Liver (tissue), 9 donors: ENCODE data around the gene AFAP1. TPM values are rescaled to one million over a fixed set of nuclear protein-coding genes. Genes with fewer than 3 reads are reported as not detected.

ENCODE experiments used
- DNase-seq: peaks from one replicate; pipeline ENCODE4 v3.0.0-alpha.2; 2017; ENCODE audit warnings: low spot score
- H3K27ac ChIP-seq, 2 donors: one replicate each; pipeline ENCODE4 v1.7.0; 2013; ENCODE audit warnings: inconsistent platforms in 2 of 2, low read length in 2 of 2, control low read depth in 1 of 2, low read depth in 1 of 2, mild to moderate bottlenecking in 1 of 2
- H3K27me3 ChIP-seq, 4 donors: one replicate each; pipeline versions ENCODE4 v1.6.1 to v1.7.0; 2013; ENCODE audit warnings: low read length in 3 of 4, inconsistent platforms in 1 of 4, mild to moderate bottlenecking in 1 of 4, moderate library complexity in 1 of 4; ENCODE audit not compliant: control insufficient read depth in 4 of 4, insufficient read depth in 4 of 4
- H3K36me3 ChIP-seq, 4 donors: one replicate each; pipeline versions ENCODE4 v1.6.1 to v1.7.0; 2013; ENCODE audit warnings: low read length in 3 of 4, mild to moderate bottlenecking in 3 of 4, low read depth in 1 of 4, moderate library complexity in 1 of 4; ENCODE audit not compliant: control insufficient read depth in 4 of 4, insufficient read depth in 3 of 4
- H3K4me1 ChIP-seq, 4 donors: one replicate each; pipeline versions ENCODE4 v1.6.1 to v1.7.0; 2013; ENCODE audit warnings: low read length in 3 of 4, mild to moderate bottlenecking in 3 of 4, moderate library complexity in 1 of 4; ENCODE audit not compliant: control insufficient read depth in 4 of 4, insufficient read depth in 4 of 4
- H3K4me3 ChIP-seq, 3 donors: one replicate each; pipeline versions ENCODE4 v1.6.1 to v1.7.0; 2013; ENCODE audit warnings: low read length in 3 of 3, control low read depth in 1 of 3, low read depth in 1 of 3, mild to moderate bottlenecking in 1 of 3
- H3K9ac ChIP-seq, 2 donors: one replicate each; pipeline ENCODE4 v1.7.0; 2013; ENCODE audit warnings: low read length in 2 of 2, mild to moderate bottlenecking in 2 of 2, moderate library complexity in 2 of 2, control low read depth in 1 of 2, low read depth in 1 of 2
- H3K9me3 ChIP-seq, 4 donors: one replicate each; pipeline versions ENCODE4 v1.6.1 to v1.7.0; 2013; ENCODE audit warnings: low read length in 3 of 4; ENCODE audit not compliant: control insufficient read depth in 4 of 4
- ATF3 ChIP-seq: IDR thresholded peaks from 2 replicates; pipeline ENCODE4 v1.6.1; 2016; ENCODE audit warnings: antibody characterized with exemption
- EGR1 ChIP-seq, 2 donors: IDR thresholded peaks; 2 replicates each; pipeline ENCODE4 v1.6.1; 2016 to 2018; ENCODE audit warnings: antibody characterized with exemption in 2 of 2, low read depth in 2 of 2
- GABPA ChIP-seq, 2 donors: IDR thresholded peaks in 1 of 2; conservative IDR thresholded peaks in 1 of 2; 2 replicates each; pipeline ENCODE4 v1.6.1; 2016; ENCODE audit warnings: antibody characterized with exemption in 2 of 2, mild to moderate bottlenecking in 1 of 2, moderate library complexity in 1 of 2
- HNF4A ChIP-seq, 2 donors: conservative IDR thresholded peaks; 2 replicates each; pipeline ENCODE4 v1.6.1; 2016; ENCODE audit warnings: antibody characterized with exemption in 2 of 2, mild to moderate bottlenecking in 2 of 2
- HNF4G ChIP-seq: IDR thresholded peaks from 2 replicates; pipeline ENCODE4 v1.6.1; 2016; ENCODE audit warnings: antibody characterized with exemption
- JUND ChIP-seq, 2 donors: IDR thresholded peaks; 2 replicates each; pipeline ENCODE4 v1.6.1; 2016; ENCODE audit warnings: antibody characterized with exemption in 2 of 2
- RAD21 ChIP-seq, 2 donors: IDR thresholded peaks; 2 replicates each; pipeline ENCODE4 v1.6.1; 2016; ENCODE audit warnings: antibody characterized with exemption in 2 of 2, mild to moderate bottlenecking in 2 of 2
- REST ChIP-seq: IDR thresholded peaks from 2 replicates; pipeline ENCODE4 v1.6.1; 2016; ENCODE audit warnings: antibody characterized with exemption, mild to moderate bottlenecking
- RXRA ChIP-seq, 2 donors: IDR thresholded peaks; 2 replicates each; pipeline ENCODE4 v1.6.1; 2017 to 2018; ENCODE audit warnings: antibody characterized with exemption in 2 of 2, mild to moderate bottlenecking in 1 of 2
- TAF1 ChIP-seq: conservative IDR thresholded peaks from 2 replicates; pipeline ENCODE4 v1.6.1; 2016; ENCODE audit warnings: antibody characterized with exemption, mild to moderate bottlenecking
- YY1 ChIP-seq: IDR thresholded peaks from 2 replicates; pipeline ENCODE4 v1.6.1; 2016; ENCODE audit warnings: antibody characterized with exemption, mild to moderate bottlenecking
- ZBTB33 ChIP-seq: IDR thresholded peaks from 2 replicates; pipeline ENCODE4 v1.6.1; 2016; ENCODE audit warnings: antibody characterized with exemption
- WGBS: extraction: QIAGEN DNeasy Blood & Tissue Kit; methylation state at CpG from one replicate; pipeline ENCODE4 v1.1.7; 2013; 5-methylcytosine and 5-hydroxymethylcytosine counted together
- polyA plus RNA-seq, 2 donors: library from polyadenylated mRNA; stranded (reverse) in 1 of 2; unstranded in 1 of 2; fragments of 200-250 nt in 1 of 2; fragments of >200 nt in 1 of 2; fragmentation: Nextera tagmentation in 1 of 2; extraction: Ambion mirVana in 1 of 2; gene quantifications; one replicate each; pipeline versions ENCODE4 v1.2.1 to v1.2.3, GENCODE V29; 2013 to 2015
- total RNA-seq, 2 donors: library from RNA; depleted of rRNA; stranded (reverse); fragments of >200 nt; gene quantifications; one replicate each; pipeline ENCODE4 v1.2.3, GENCODE V29; 2014
- TF ChIP-seq, protein P1 (sequence below): fragments of 150-350 bp; IDR thresholded peaks from 2 replicates; pipeline ENCODE4 v1.5.1; 2017; ENCODE audit warnings: improper control_type of control experiment, low read depth, low read length; ENCODE audit not compliant: missing input control
- donor health status: healthy.
- donor health status: healthy.
- donor health status: healthy.
- donor health status: healthy.
- donor health status: healthy.

Gene AFAP1
- total and polyA plus RNA-seq, 4 donors: 0.40 to 3.2 (median 1.6) TPM

DNA sequence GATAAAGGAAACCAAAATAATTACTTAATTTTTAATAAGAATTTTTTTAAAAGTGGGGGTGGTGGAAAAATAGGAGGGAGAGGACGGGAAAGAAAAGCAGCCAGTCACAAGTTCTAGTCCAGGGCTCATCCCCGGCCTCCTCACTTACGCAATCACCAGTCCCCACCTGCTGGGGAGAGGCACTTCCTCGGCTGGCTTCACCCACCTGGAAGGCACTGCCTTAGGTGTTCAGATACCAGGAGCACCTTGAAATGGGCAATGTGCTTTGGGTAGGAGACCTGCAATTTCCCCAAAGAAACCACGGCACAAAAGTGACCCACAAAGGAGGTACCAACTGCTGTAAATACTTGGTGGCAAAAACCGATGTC is 23.8 kb downstream of the AFAP1 start:
- Histone ChIP-seq H3K4me1 (no peaks in the 10 kb centered on the region), H3K4me3 (no peak overlapping the region), H3K36me3 (no peaks in the 10 kb centered on the region), H3K27ac (no peak overlapping the region), H3K27me3 (no peaks in the 10 kb centered on the region), H3K9me3 (no peaks in the 10 kb centered on the region), H3K9ac (no peak overlapping the region)
- TF ChIP-seq JUND (IDR thresholded peaks at IDR 0.05) (no peak), HNF4G (no peak), RAD21 (IDR thresholded peaks at IDR 0.05) (no peak), GABPA (IDR thresholded peaks at IDR 0.05 in 1 of 2, conservative IDR thresholded peaks at IDR 0.05 in 1 of 2) (no peak), HNF4A (conservative IDR thresholded peaks at IDR 0.05) (no peak), YY1 (no peak), RXRA (IDR thresholded peaks at IDR 0.05) (no peak), ATF3 (no peak), EGR1 (IDR thresholded peaks at IDR 0.05; ENCODE audit: low read depth in 2 of 2) (no peak)
- TF ChIP-seq, protein P1, sequence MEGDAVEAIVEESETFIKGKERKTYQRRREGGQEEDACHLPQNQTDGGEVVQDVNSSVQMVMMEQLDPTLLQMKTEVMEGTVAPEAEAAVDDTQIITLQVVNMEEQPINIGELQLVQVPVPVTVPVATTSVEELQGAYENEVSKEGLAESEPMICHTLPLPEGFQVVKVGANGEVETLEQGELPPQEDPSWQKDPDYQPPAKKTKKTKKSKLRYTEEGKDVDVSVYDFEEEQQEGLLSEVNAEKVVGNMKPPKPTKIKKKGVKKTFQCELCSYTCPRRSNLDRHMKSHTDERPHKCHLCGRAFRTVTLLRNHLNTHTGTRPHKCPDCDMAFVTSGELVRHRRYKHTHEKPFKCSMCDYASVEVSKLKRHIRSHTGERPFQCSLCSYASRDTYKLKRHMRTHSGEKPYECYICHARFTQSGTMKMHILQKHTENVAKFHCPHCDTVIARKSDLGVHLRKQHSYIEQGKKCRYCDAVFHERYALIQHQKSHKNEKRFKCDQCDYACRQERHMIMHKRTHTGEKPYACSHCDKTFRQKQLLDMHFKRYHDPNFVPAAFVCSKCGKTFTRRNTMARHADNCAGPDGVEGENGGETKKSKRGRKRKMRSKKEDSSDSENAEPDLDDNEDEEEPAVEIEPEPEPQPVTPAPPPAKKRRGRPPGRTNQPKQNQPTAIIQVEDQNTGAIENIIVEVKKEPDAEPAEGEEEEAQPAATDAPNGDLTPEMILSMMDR: no peak
- 72% methylated on average over 6 of the region's 6 CpGs for WGBS
- no peak for DNase-seq

DNA sequence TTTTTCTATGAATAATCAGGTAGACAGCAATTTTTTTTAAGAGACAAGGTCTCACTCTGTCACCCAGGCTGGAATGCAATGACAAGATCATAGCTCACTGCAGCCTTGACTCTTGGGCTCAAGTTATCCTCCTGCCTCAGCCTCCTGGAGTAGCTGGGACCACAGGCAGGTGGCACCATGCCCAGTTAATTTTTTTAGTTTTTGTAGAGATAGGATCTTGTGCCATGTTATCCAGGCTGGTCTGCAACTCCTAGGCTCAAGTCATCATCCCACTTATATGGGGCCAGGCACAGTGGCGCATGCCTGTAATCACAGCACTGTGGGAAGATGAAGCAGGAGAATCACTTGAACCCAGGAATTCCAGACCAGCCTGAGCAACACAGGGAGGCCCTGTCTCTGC is 26.8 kb downstream of the AFAP1 start:
- Histone ChIP-seq H3K9me3 (no peaks in the 10 kb centered on the region), H3K27me3 (no peaks in the 10 kb centered on the region), H3K36me3 (no peaks in the 10 kb centered on the region), H3K9ac (no peak overlapping the region), H3K4me1 (no peaks in the 10 kb centered on the region), H3K27ac (no peak overlapping the region), H3K4me3 (no peak overlapping the region)
- TF ChIP-seq TAF1 (no peak), YY1 (no peak), GABPA (IDR thresholded peaks at IDR 0.05 in 1 of 2, conservative IDR thresholded peaks at IDR 0.05 in 1 of 2) (no peak), RXRA (IDR thresholded peaks at IDR 0.05) (no peak), JUND (IDR thresholded peaks at IDR 0.05) (no peak), EGR1 (IDR thresholded peaks at IDR 0.05; ENCODE audit: low read depth in 2 of 2) (no peak), ZBTB33 (no peak), REST (no peak)
- TF ChIP-seq, protein P1: no peak
- WGBS: 100% methylated on average over 1 of the region's 1 CpG
- DNase-seq: no peak
